CD4-positive, CD25-positive, alpha-beta regulatory T cell (primary cell): ENCODE measurements around the gene ACTR1A. TPM values are rescaled to one million over a fixed set of nuclear protein-coding genes. Genes with fewer than 3 reads are reported as not detected.

ENCODE experiments used
- polyA plus RNA-seq, 4 donors: library from polyadenylated mRNA; unstranded; fragments of 300-500 nt; fragmentation: Illumina TruSeq; gene quantifications; one replicate each; pipeline ENCODE4 v1.2.3, GENCODE V29; 2021
- total RNA-seq: library from RNA; stranded (reverse); gene quantifications from one replicate; pipeline ENCODE4 v1.2.3, GENCODE V29; 2022

The ACTR1A gene
- total and polyA plus RNA-seq, 5 donors from 2014 or later: 63.0 to 77.9 (median 74.7) TPM

Other genes with a start within 250 kb of the ACTR1A start
- 385 TPM for gene NFKB2, start 107.0 kb downstream of the ACTR1A start, total RNA-seq
- 1 to 10 TPM; 6.3 to 8.2 (median 6.7) TPM for gene NFKB2, start 107.0 kb downstream of the ACTR1A start, polyA plus RNA-seq
- 2.9 TPM for gene PSD, start 83.9 kb downstream of the ACTR1A start, total RNA-seq
- gene PSD, start 83.9 kb downstream of the ACTR1A start, polyA plus RNA-seq: 1 to 10 TPM; 1.4 to 2.6 (median 1.9) TPM
- 12.8 TPM for gene FBXL15, start 81.9 kb downstream of the ACTR1A start, total RNA-seq
- gene FBXL15, start 81.9 kb downstream of the ACTR1A start, polyA plus RNA-seq: 10 to 100 TPM; 25.2 to 40.1 (median 32.1) TPM
- 29.4 TPM for gene CUEDC2, start 70.1 kb downstream of the ACTR1A start, total RNA-seq
- gene CUEDC2, start 70.1 kb downstream of the ACTR1A start, polyA plus RNA-seq: 10 to 100 TPM; 50.8 to 60.6 (median 52.0) TPM
- gene C10orf95, start 51.2 kb downstream of the ACTR1A start, total RNA-seq: 0.35 TPM
- 1 to 10 TPM in 1 of 4 donors, under 1 TPM in 3; 0.40 to 1.1 (median 0.55) TPM for gene C10orf95, start 51.2 kb downstream of the ACTR1A start, polyA plus RNA-seq
- gene SUFU, start 1.3 kb upstream of the ACTR1A start, total RNA-seq: 17.8 TPM
- 1 to 10 TPM; 2.4 to 6.3 (median 4.6) TPM for gene SUFU, start 1.3 kb upstream of the ACTR1A start, polyA plus RNA-seq
- 73.4 TPM for gene TRIM8, start 141.8 kb upstream of the ACTR1A start, total RNA-seq
- gene TRIM8, start 141.8 kb upstream of the ACTR1A start, polyA plus RNA-seq: 10 to 100 TPM; 30.2 to 38.3 (median 36.4) TPM
- gene ARL3, start 211.7 kb upstream of the ACTR1A start, total RNA-seq: 2.0 TPM
- gene ARL3, start 211.7 kb upstream of the ACTR1A start, polyA plus RNA-seq: 1 to 10 TPM; 2.3 to 3.3 (median 3.0) TPM
- 9.9 TPM for gene SFXN2, start 211.9 kb upstream of the ACTR1A start, total RNA-seq
- gene SFXN2, start 211.9 kb upstream of the ACTR1A start, polyA plus RNA-seq: 10 to 100 TPM in 2 of 4 donors, 1 to 10 TPM in 2; 4.9 to 11.5 (median 8.9) TPM
- 27.7 TPM for gene WBP1L, start 241.2 kb upstream of the ACTR1A start, total RNA-seq
- 10 to 100 TPM; 26.9 to 38.5 (median 28.3) TPM for gene WBP1L, start 241.2 kb upstream of the ACTR1A start, polyA plus RNA-seq